GM12801 (cell line): ENCODE data around the gene KRTAP19-4.

Source experiments
- TF ChIP-seq, protein P1 (sequence below): IDR thresholded peaks from one replicate; pipeline ENCODE4 v1.5.1; 2011; ENCODE audit warnings: control low read depth; ENCODE audit not compliant: insufficient read length; ENCODE audit errors: extremely low read depth

The KRTAP19-4 gene, protein sequence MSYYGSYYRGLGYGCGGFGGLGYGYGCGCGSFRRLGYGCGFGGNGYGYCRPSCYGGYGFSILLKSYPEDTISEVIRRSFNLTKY

DNA sequence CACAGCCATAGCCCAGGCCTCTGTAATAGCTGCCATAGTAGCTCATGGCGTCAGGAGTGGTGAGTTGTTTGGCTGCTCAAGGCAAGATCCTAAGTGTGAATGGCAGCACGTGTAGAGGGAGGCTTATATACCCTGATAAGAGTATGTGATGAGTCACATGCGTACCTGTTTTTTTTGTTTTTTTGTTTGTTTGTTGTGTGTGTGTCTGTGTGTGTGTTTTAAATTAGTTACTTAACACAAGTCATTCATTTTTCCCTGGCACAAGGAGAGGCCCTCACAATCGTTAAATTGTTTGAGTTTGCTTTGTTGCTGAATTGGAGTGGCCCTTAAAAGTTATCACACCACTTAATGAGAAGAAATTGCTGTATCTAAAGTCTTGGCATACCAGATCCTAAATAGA, at the start of gene KRTAP19-4:
Gene KRTAP19-4 (minus strand): TSS at position 101 of the 400 bp plus-strand sequence. CDS start 55 bp downstream, at position 46.
- TF ChIP-seq, protein P1, sequence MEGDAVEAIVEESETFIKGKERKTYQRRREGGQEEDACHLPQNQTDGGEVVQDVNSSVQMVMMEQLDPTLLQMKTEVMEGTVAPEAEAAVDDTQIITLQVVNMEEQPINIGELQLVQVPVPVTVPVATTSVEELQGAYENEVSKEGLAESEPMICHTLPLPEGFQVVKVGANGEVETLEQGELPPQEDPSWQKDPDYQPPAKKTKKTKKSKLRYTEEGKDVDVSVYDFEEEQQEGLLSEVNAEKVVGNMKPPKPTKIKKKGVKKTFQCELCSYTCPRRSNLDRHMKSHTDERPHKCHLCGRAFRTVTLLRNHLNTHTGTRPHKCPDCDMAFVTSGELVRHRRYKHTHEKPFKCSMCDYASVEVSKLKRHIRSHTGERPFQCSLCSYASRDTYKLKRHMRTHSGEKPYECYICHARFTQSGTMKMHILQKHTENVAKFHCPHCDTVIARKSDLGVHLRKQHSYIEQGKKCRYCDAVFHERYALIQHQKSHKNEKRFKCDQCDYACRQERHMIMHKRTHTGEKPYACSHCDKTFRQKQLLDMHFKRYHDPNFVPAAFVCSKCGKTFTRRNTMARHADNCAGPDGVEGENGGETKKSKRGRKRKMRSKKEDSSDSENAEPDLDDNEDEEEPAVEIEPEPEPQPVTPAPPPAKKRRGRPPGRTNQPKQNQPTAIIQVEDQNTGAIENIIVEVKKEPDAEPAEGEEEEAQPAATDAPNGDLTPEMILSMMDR, result no peak

- TF ChIP-seq, protein P1, result no peak
These were observed 44.8 kb upstream of the KRTAP19-4 start, which contains the start of gene KRTAP19-6 for GRCh38 chr21:30541764-30542163. TSS of gene KRTAP19-6 (minus strand) at chr21:30541864. CDS start at chr21:30541833, 31 bp downstream.

DNA sequence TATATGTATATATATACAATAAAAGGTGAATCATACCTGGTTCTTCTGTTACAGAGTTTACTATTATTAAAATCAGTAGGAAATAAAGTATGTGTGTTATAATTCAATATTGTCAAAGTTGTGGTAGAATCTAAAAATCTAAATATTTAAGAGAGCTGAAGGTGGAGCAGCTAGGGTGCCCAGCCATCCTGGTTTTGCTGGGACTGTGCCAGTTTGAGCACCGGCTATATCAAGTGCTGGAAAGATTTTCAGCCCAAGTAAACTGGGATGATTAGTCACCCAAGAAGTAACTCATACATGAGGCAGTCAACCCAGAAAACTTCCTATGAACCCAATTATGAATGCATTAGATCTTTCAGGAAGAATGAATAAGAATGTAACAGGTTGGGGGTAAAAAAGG, 21.9 kb upstream of the KRTAP19-4 start:
- TF ChIP-seq, protein P1, result no peak

DNA sequence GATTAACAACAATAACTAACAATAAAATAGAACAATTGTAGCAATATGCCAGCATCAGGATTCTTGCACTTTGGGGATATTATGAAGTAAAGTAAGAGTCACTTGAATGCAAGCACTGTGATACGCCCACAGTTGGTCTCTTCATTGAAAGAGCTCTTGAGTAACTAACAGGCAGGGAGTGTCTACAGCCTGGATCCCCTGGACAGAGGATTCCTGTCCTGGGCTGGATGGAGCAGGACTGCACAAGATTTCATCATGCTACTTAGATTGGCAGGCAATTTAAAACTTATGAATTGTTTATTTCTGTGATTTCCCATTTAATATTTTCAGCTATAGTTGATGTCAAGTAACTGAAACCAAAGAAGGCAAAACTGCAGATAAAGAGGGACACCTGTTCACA, 18.7 kb upstream of the KRTAP19-4 start:
- TF ChIP-seq, protein P1, result no peak

- TF ChIP-seq, protein P1, result no peak
These were observed 5.1 kb upstream of the KRTAP19-4 start, which contains the start of gene KRTAP19-5 for GRCh38 chr21:30502041-30502440. TSS of gene KRTAP19-5 (minus strand) at chr21:30502141. CDS start at chr21:30502090, 51 bp downstream.

GRCh38 chr21:30491963-30492428, 5.0 kb downstream of the KRTAP19-4 start, which contains the start of gene KRTAP19-3:
TSS of gene KRTAP19-3 (minus strand) at chr21:30492013. CDS start at chr21:30491957, 56 bp downstream.
- TF ChIP-seq, protein P1, result no peak

DNA sequence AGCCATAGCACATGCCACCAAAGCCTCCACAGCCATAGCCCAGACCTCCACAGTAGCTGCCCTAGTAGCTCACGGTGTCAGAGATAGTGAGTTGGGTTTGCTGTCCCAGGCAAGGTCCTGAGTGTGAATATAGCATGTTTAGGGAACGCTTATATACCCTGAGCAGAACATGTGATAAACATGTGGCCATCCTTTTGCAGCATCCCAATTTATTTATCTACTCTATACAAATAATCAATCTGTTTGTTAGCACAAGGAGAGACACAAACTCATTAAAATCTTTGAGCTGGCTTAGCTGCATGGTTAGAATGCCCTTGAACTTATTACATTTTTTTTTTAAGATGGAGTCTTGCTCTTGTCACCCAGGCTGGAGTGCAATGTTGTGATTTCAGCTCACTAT, 9.6 kb downstream of the KRTAP19-4 start, which contains the start of gene KRTAP19-2:
Gene KRTAP19-2 (minus strand): TSS at position 101 of the 400 bp plus-strand sequence. CDS start 88 bp downstream, at position 13.
- TF ChIP-seq, protein P1, result no peak
